GM12864 (cell line): ENCODE measurements around the gene FIBCD1.

Experiments used
- DNase-seq: peaks from one replicate; pipeline ENCODE4 v3.0.0-alpha.2; 2011; ENCODE audit warnings: low read depth
- H3K4me3 ChIP-seq: 2 replicates; pipeline ENCODE4 v1.5.1; 2011; ENCODE audit warnings: mild to moderate bottlenecking, low read depth, low read length, control low read depth
- CTCF ChIP-seq: IDR thresholded peaks from 2 replicates; pipeline ENCODE4 v1.5.1; 2011; ENCODE audit warnings: low read depth, mild to moderate bottlenecking, moderate library complexity, low read length, control low read depth, inconsistent platforms; ENCODE audit errors: missing control alignments

FIBCD1 gene

GRCh38 chr9:130973686-130974281 lies 34.7 kb upstream of the FIBCD1 start:
- no peak for TF ChIP-seq CTCF
- no peak for DNase-seq
- no peak overlapping the region for H3K4me3 ChIP-seq

GRCh38 chr9:130972957-130973685 lies 34.1 kb upstream of the FIBCD1 start:
- H3K4me3 ChIP-seq, result no peak overlapping the region
- DNase-seq, result no peak
- TF ChIP-seq CTCF, result no peak

GRCh38 chr9:130972277-130972956 lies 33.4 kb upstream of the FIBCD1 start:
- DNase-seq, result no peak
- H3K4me3 ChIP-seq, result no peak overlapping the region
- no peak for TF ChIP-seq CTCF

GRCh38 chr9:130971294-130971849 lies 32.3 kb upstream of the FIBCD1 start:
- DNase-seq, result no peak
- no peak overlapping the region for H3K4me3 ChIP-seq
- no peak for TF ChIP-seq CTCF

GRCh38 chr9:130970855-130971254 lies 31.8 kb upstream of the FIBCD1 start:
- DNase-seq, result no peak
- H3K4me3 ChIP-seq, result no peak overlapping the region
- no peak for TF ChIP-seq CTCF

GRCh38 chr9:130970052-130970451 lies 31.0 kb upstream of the FIBCD1 start:
- no peak overlapping the region for H3K4me3 ChIP-seq
- no peak for TF ChIP-seq CTCF
- no peak for DNase-seq
